ENCODE results near the gene PRUNE2. TPM values are rescaled to one million over a fixed set of nuclear protein-coding genes. Genes with fewer than 3 reads are reported as not detected.

PRUNE2 gene
- total and polyA plus RNA-seq, 2 of the 8 experiments (the other 6 are each of a cell fraction or from before 2014, with no cell fraction given): 5.5 to 13.3 TPM

DNA sequence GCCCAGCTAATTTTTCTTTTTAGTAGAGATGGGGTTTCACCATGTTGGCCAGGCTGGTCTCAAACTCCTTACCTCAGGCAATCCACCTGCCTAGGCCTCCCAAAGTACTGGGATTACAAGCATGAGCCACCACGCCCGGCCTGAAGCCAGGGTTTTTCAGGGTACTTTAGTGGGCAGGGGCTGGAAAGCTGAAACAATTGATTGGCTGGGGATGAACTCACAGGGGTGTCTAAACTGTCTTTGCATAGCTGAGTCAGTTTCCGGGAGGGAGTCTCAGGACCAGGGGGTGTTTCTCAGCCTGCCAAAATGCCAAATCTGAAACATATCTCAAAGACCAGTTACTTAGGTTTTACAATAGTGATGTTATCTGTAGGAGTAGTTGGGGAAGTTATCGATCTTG, 46.1 kb downstream of the PRUNE2 start:
- H3K9me3 ChIP-seq (ENCODE audit: insufficient read depth in 2 of 2, low read depth in 1 of 2, low read length in 1 of 2): no peaks in the 10 kb centered on the region; a peak in 1 of 4 replicates
- no peak overlapping the region for H3K4me2 ChIP-seq (ENCODE audit: insufficient read depth in 1 of 2, low read depth in 2 of 2, low read length in 2 of 2)
- ChIA-PET POLR2A (ENCODE audit: partially characterized antibody) (no interaction called here), CTCF (ENCODE audit: partially characterized antibody) (no interaction called here)
- H3K27me3 ChIP-seq (replicated peaks in 1 of 4; ENCODE audit: control insufficient read depth in 3 of 4, extremely low read depth in 1 of 4, insufficient read depth in 3 of 4, low read length in 3 of 4): no peaks in the 10 kb centered on the region
- no peak overlapping the region for H3K14ac ChIP-seq (ENCODE audit: insufficient read length)
- no peak overlapping the region for H2BK12ac ChIP-seq (ENCODE audit: low read depth, low read length)
- H3K56ac ChIP-seq (replicated peaks; ENCODE audit: insufficient read length, low read depth, low read length): no peak overlapping the region
- no peak overlapping the region for H4K8ac ChIP-seq (ENCODE audit: extremely low read depth, insufficient read depth, low read length)
- H4K91ac ChIP-seq (replicated peaks; ENCODE audit: insufficient read length, low read length): no peak overlapping the region
- no peak overlapping the region for H4K5ac ChIP-seq (ENCODE audit: insufficient read length, low read depth, low read length)
- no peak overlapping the region for H3K4ac ChIP-seq (replicated peaks; ENCODE audit: insufficient read length, low read depth, low read length)
- H3K27ac ChIP-seq (ENCODE audit: low read depth, low read length): no peak overlapping the region
- H3K23me2 ChIP-seq (ENCODE audit: low read depth, low read length): no peaks in the 10 kb centered on the region
- H2AFZ ChIP-seq (ENCODE audit: low read length): no peak overlapping the region
- no peak overlapping the region for H2BK5ac ChIP-seq (ENCODE audit: low read depth, low read length)
- no peaks in the 10 kb centered on the region for H3K79me1 ChIP-seq (ENCODE audit: low read depth, low read length)
- DNase-seq (ENCODE audit: low read depth in 1 of 2, low spot score in 2 of 2) (no peak), FAIRE-seq (no peak)
- H3K4me1 ChIP-seq (replicated peaks in 1 of 4; ENCODE audit: control insufficient read depth in 3 of 4, insufficient read depth in 4 of 4, low read length in 3 of 4): no peaks in the 10 kb centered on the region
- H3K36me3 ChIP-seq (ENCODE audit: control insufficient read depth in 2 of 4, insufficient read depth in 4 of 4, low read length in 3 of 4): no peaks in the 10 kb centered on the region
- H2BK120ac ChIP-seq (replicated peaks; ENCODE audit: low read depth, low read length): no peak overlapping the region
- H4K20me1 ChIP-seq (replicated peaks in 1 of 2; ENCODE audit: control insufficient read depth in 1 of 2, insufficient read depth in 2 of 2, low read length in 2 of 2): no peaks in the 10 kb centered on the region
- H3K23ac ChIP-seq (ENCODE audit: insufficient read length): no peak overlapping the region
- no peak overlapping the region for H2AK5ac ChIP-seq (ENCODE audit: low read depth, low read length)
- H3K18ac ChIP-seq (ENCODE audit: extremely low read depth, low read length): no peak overlapping the region
- WGBS, 2 experiments (ENCODE audit: extremely low coverage in 1 of 2, insufficient coverage in 1 of 2, insufficient read length in 1 of 2, insufficient replicate concordance in 2 of 2, low coverage in 1 of 2, low lambda C conversion rate in 2 of 2, missing lambda C conversion rate in 1 of 2): 90% methylated on average over 4 of the region's 4 CpGs; no CpG with 5 or more reads in 1 of the 2 experiments
- TF ChIP-seq CEBPB (IDR thresholded peaks at IDR 0.05; ENCODE audit: low read depth, low read length) (no peak), CTBP2 (IDR thresholded peaks at IDR 0.05; ENCODE audit: borderline replicate concordance, insufficient read depth, insufficient read length, low read length) (no peak), HDAC6 (IDR thresholded peaks at IDR 0.05; ENCODE audit: low read depth, low read length) (no peak), SIRT6 (IDR thresholded peaks at IDR 0.05; ENCODE audit: low read length) (no peak), KDM4A (IDR thresholded peaks at IDR 0.05; ENCODE audit: low read depth, low read length, severe bottlenecking) (no peak), SP1 (IDR thresholded peaks at IDR 0.05; ENCODE audit: low read depth, low read length) (no peak), CHD1 (IDR thresholded peaks at IDR 0.05; ENCODE audit: low read depth, low read length) (no peak), RFX5 (IDR thresholded peaks at IDR 0.05; ENCODE audit: borderline replicate concordance, low read depth, low read length) (no peak), TEAD4 (IDR thresholded peaks at IDR 0.05; ENCODE audit: low read depth, low read length) (no peak), CHD2 (IDR thresholded peaks at IDR 0.05; ENCODE audit: low read length) (no peak), BCL11A (IDR thresholded peaks at IDR 0.05; ENCODE audit: low read depth in 2 of 2, low read length in 2 of 2) (no peak), SP4 (IDR thresholded peaks at IDR 0.05; ENCODE audit: low read length) (no peak)
- H2BK15ac ChIP-seq (ENCODE audit: low read length): no peak overlapping the region
- no peak overlapping the region for H3K4me3 ChIP-seq (ENCODE audit: extremely low read depth in 1 of 4, insufficient read depth in 2 of 4, low read depth in 3 of 4, low read length in 4 of 4)
- no peaks in the 10 kb centered on the region for H3K79me2 ChIP-seq (ENCODE audit: control insufficient read depth in 1 of 2, insufficient read depth in 2 of 2, low read length in 2 of 2)
- no peak overlapping the region for H2BK20ac ChIP-seq (ENCODE audit: low read length)
- no peak overlapping the region for H3K9ac ChIP-seq (replicated peaks in 1 of 4; ENCODE audit: extremely low read depth in 1 of 4, low read depth in 3 of 4, low read length in 3 of 4)

Data from H1 (cell line).